H1 (cell line): Measurements from ENCODE around the gene OMP.

Experiments
- ATF3 ChIP-seq: IDR thresholded peaks from 2 replicates; pipeline ENCODE4 v1.6.1; 2011; ENCODE audit warnings: low read depth, mild to moderate bottlenecking, low read length; ENCODE audit not compliant: insufficient read depth
- CTCF ChIP-seq, 3 experiments: IDR thresholded peaks; 1 replicate in 2 of 3; 2 replicates in 1 of 3; pipeline versions ENCODE4 v1.5.1 to v1.6.1; 2011; ENCODE audit warnings: low read length in 3 of 3, mild to moderate bottlenecking in 3 of 3, inconsistent platforms in 2 of 3, low read depth in 1 of 3, moderate library complexity in 1 of 3; ENCODE audit not compliant: insufficient read depth in 1 of 3; ENCODE audit errors: control extremely low read depth in 1 of 3
- NANOG ChIP-seq: IDR thresholded peaks from 2 replicates; pipeline ENCODE4 v1.6.1; 2011; ENCODE audit warnings: low read length, low read depth, mild to moderate bottlenecking, inconsistent platforms; ENCODE audit not compliant: insufficient read depth, poor library complexity, severe bottlenecking
- RAD21 ChIP-seq, 2 experiments: IDR thresholded peaks in 1 of 2; conservative IDR thresholded peaks in 1 of 2; 2 replicates each; pipeline ENCODE4 v1.6.1; 2011; ENCODE audit warnings: low read depth in 2 of 2, low read length in 2 of 2, improper control_type of control experiment in 1 of 2, inconsistent platforms in 1 of 2, mild to moderate bottlenecking in 1 of 2, moderate library complexity in 1 of 2
- SIX5 ChIP-seq: IDR thresholded peaks from 2 replicates; pipeline ENCODE4 v1.6.1; 2011; ENCODE audit warnings: mild to moderate bottlenecking, low read depth, low read length

- TF ChIP-seq ATF3 = no peak
- no peak for TF ChIP-seq SIX5
- TF ChIP-seq RAD21 (IDR thresholded peaks at IDR 0.05 in 1 of 2, conservative IDR thresholded peaks at IDR 0.05 in 1 of 2; ENCODE audit: low read depth in 2 of 2, low read length in 2 of 2) = no peak
- no peak for TF ChIP-seq NANOG
- no peak for TF ChIP-seq CTCF (IDR thresholded peaks at IDR 0.05; ENCODE audit: control extremely low read depth in 1 of 3, insufficient read depth in 1 of 3, low read depth in 1 of 3, low read length in 3 of 3)
Measured at GRCh38 chr11:77118971-77119370, 16.3 kb downstream of the OMP start.
